Osteoblast (primary cell): Measurements from ENCODE around the gene REPS1. TPM values are rescaled to one million over a fixed set of nuclear protein-coding genes. Genes with fewer than 3 reads are reported as not detected.

Source experiments
- DNase-seq: peaks from one replicate; pipeline ENCODE4 v3.0.0; 2011; ENCODE audit warnings: low spot score, mixed read lengths; ENCODE audit not compliant: insufficient read length; ENCODE audit errors: missing footprints
- H2AFZ ChIP-seq: 2 replicates; pipeline ENCODE4 v1.6.0; 2011; ENCODE audit warnings: mild to moderate bottlenecking, low read length
- H3K27ac ChIP-seq: 2 replicates; pipeline ENCODE4 v1.5.1; 2011; ENCODE audit warnings: mild to moderate bottlenecking, low read depth, low read length, moderate library complexity
- H3K27me3 ChIP-seq: 2 replicates; pipeline ENCODE4 v1.6.0; 2012; ENCODE audit warnings: mild to moderate bottlenecking, control low read depth, inconsistent platforms, low read length, moderate library complexity; ENCODE audit not compliant: insufficient read depth
- H3K36me3 ChIP-seq: 2 replicates; pipeline ENCODE4 v1.5.1; 2011; ENCODE audit warnings: mild to moderate bottlenecking, low read length, control low read depth, moderate library complexity; ENCODE audit not compliant: insufficient read depth
- H3K4me1 ChIP-seq: 2 replicates; pipeline ENCODE4 v1.5.1; 2011; ENCODE audit warnings: mild to moderate bottlenecking, low read length, control low read depth, moderate library complexity; ENCODE audit not compliant: insufficient read depth
- H3K4me2 ChIP-seq: 2 replicates; pipeline ENCODE4 v1.6.0; 2011; ENCODE audit warnings: mild to moderate bottlenecking, low read length; ENCODE audit not compliant: insufficient read depth
- H3K4me3 ChIP-seq: fragments of 200-600 bp; sonication (generic); 3 replicates; pipeline ENCODE4 v1.5.1; 2012; ENCODE audit warnings: mild to moderate bottlenecking, low read length, inconsistent platforms; ENCODE audit not compliant: insufficient read depth
- H3K79me2 ChIP-seq: 2 replicates; pipeline ENCODE4 v1.6.0; 2012; ENCODE audit warnings: mild to moderate bottlenecking, low read length, control low read depth, inconsistent platforms; ENCODE audit not compliant: insufficient read depth
- H3K9me3 ChIP-seq: 2 replicates; pipeline ENCODE4 v1.5.1; 2011; ENCODE audit warnings: low read depth, low read length, control low read depth
- H4K20me1 ChIP-seq: 2 replicates; pipeline ENCODE4 v1.6.0; 2012; ENCODE audit warnings: mild to moderate bottlenecking, low read length, control low read depth; ENCODE audit not compliant: insufficient read depth
- CTCF ChIP-seq: IDR thresholded peaks from 2 replicates; pipeline ENCODE4 v1.5.1; 2011; ENCODE audit warnings: mild to moderate bottlenecking, low read depth, low read length, moderate library complexity; ENCODE audit errors: extremely low read depth
- total RNA-seq: library from RNA; depleted of rRNA; stranded (reverse); fragments of >200 nt; gene quantifications from 2 replicates; pipeline ENCODE4 v1.2.3, GENCODE V29; 2012

Gene REPS1
- total RNA-seq, 1 donor = 43.1 TPM

GRCh38 chr6:139011980-139012379, 23.9 kb upstream of the REPS1 start:
- H3K27me3 ChIP-seq = no peaks in the 10 kb centered on the region
- no peak overlapping the region for H3K27ac ChIP-seq
- H4K20me1 ChIP-seq = no peaks in the 10 kb centered on the region
- H3K36me3 ChIP-seq = no peaks in the 10 kb centered on the region
- H3K4me2 ChIP-seq = no peak overlapping the region
- TF ChIP-seq CTCF = no peak
- H3K4me1 ChIP-seq = no peaks in the 10 kb centered on the region
- no peaks in the 10 kb centered on the region for H3K79me2 ChIP-seq
- H3K4me3 ChIP-seq = no peak overlapping the region
- H3K9me3 ChIP-seq = no peaks in the 10 kb centered on the region
- no peak overlapping the region for H2AFZ ChIP-seq
- no peak for DNase-seq

GRCh38 chr6:139010674-139011073, 22.6 kb upstream of the REPS1 start:
- Histone ChIP-seq H3K27ac (no peak overlapping the region), H3K4me1 (no peaks in the 10 kb centered on the region), H2AFZ (no peak overlapping the region), H3K79me2 (no peaks in the 10 kb centered on the region), H3K27me3 (no peaks in the 10 kb centered on the region), H3K4me2 (no peak overlapping the region), H4K20me1 (no peaks in the 10 kb centered on the region), H3K4me3 (no peak overlapping the region), H3K36me3 (no peaks in the 10 kb centered on the region), H3K9me3 (no peaks in the 10 kb centered on the region)
- DNase-seq = no peak
- TF ChIP-seq CTCF = no peak

- H2AFZ ChIP-seq = no peak overlapping the region
- H3K9me3 ChIP-seq = no peaks in the 10 kb centered on the region
- no peak overlapping the region for H3K4me2 ChIP-seq
- H3K27ac ChIP-seq = no peak overlapping the region
- no peaks in the 10 kb centered on the region for H3K36me3 ChIP-seq
- H3K79me2 ChIP-seq = no peaks in the 10 kb centered on the region
- no peak for TF ChIP-seq CTCF
- DNase-seq = no peak
- H3K4me1 ChIP-seq = no peaks in the 10 kb centered on the region
- no peaks in the 10 kb centered on the region for H4K20me1 ChIP-seq
- no peak overlapping the region for H3K4me3 ChIP-seq
- H3K27me3 ChIP-seq = no peaks in the 10 kb centered on the region
Observed at GRCh38 chr6:139008117-139008516, 20.1 kb upstream of the REPS1 start.

GRCh38 chr6:139007428-139007827, 19.4 kb upstream of the REPS1 start:
- no peak for DNase-seq
- Histone ChIP-seq H3K79me2 (no peaks in the 10 kb centered on the region), H3K27me3 (no peaks in the 10 kb centered on the region), H3K27ac (no peak overlapping the region), H3K9me3 (no peaks in the 10 kb centered on the region), H2AFZ (no peak overlapping the region), H4K20me1 (no peaks in the 10 kb centered on the region), H3K4me2 (no peak overlapping the region), H3K4me1 (no peaks in the 10 kb centered on the region), H3K4me3 (no peak overlapping the region), H3K36me3 (no peaks in the 10 kb centered on the region)
- TF ChIP-seq CTCF = no peak
